ENCODE data around the gene OR9A2. TPM values are rescaled to one million over a fixed set of nuclear protein-coding genes. Genes with fewer than 3 reads are reported as not detected.

OR9A2 gene
- total RNA-seq, 4 donors from 2014 or later: 1.2 TPM; not detected in 3

DNA sequence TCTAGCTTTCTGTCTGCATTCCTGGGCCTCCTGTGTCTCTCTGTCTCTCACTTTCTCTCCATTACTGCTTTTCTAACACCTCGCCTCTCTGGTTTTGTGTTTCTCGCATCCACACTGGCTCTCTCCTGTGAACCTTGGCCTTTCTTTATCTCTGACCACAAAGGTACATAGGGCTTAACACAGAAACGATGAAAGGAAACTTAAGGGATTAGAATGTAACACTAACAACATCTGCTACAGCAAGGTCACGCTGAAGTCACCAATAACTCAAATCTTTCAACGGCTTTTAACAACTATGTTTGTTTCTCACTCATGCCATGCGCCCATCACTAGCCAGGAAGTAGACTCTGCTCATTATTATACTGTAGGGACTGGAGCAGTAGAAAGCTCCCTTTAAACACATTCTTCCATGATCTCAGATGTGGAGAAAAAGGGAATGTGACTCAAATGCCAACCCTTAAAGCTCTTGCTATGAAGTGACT is 15.9 kb upstream of the OR9A2 start:
- H3K9me3 ChIP-seq: no peaks in the 10 kb centered on the region
- H3K27ac ChIP-seq: no peak overlapping the region
- H3K36me3 ChIP-seq: no peaks in the 10 kb centered on the region
- no peak for TF ChIP-seq POLR2A (IDR thresholded peaks at IDR 0.05)
- TF ChIP-seq, protein P1, sequence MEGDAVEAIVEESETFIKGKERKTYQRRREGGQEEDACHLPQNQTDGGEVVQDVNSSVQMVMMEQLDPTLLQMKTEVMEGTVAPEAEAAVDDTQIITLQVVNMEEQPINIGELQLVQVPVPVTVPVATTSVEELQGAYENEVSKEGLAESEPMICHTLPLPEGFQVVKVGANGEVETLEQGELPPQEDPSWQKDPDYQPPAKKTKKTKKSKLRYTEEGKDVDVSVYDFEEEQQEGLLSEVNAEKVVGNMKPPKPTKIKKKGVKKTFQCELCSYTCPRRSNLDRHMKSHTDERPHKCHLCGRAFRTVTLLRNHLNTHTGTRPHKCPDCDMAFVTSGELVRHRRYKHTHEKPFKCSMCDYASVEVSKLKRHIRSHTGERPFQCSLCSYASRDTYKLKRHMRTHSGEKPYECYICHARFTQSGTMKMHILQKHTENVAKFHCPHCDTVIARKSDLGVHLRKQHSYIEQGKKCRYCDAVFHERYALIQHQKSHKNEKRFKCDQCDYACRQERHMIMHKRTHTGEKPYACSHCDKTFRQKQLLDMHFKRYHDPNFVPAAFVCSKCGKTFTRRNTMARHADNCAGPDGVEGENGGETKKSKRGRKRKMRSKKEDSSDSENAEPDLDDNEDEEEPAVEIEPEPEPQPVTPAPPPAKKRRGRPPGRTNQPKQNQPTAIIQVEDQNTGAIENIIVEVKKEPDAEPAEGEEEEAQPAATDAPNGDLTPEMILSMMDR (IDR thresholded peaks at IDR 0.05): no peak
- H3K4me3 ChIP-seq (replicated peaks in 1 of 3): no peak overlapping the region
- 67 to 69% methylated on average over 6 of the region's 6 CpGs for WGBS, 2 donors
- H3K27me3 ChIP-seq: no peaks in the 10 kb centered on the region
- DNase-seq: no peak
- no peaks in the 10 kb centered on the region for H3K4me1 ChIP-seq
- intact Hi-C loops (cut with DNase I): no loop called here

DNA sequence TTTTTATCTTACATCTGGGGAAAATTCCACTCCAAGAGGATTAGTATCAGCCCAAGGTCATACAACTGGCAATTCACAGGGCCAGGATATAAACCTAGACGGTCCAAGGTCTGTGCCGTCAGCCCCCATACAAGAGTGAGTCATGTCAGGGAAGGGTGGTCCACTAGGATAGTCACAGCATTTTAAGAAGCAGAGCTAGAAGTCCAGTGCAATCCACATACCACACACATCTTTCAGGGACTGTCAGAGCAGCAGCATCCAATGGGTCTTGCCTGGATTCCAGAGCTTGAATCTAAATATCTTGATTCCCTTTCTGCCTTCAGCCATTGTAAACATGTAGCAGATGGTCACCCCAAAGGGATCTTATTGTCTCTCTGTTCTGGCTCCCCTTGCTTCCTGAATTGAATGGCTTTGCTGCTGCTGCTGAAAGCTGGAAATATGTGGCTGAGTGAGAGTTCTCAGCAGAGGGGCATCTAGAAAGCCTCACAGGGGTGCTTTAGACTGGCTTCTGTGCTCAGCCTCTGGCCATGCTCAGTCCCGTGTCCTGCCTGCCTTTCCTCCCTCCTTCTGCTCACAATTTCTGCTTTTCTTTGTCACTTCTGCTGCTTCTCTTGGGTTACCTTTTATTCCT is 15.3 kb upstream of the OR9A2 start:
- Histone ChIP-seq H3K27me3 (no peaks in the 10 kb centered on the region), H3K9me3 (no peaks in the 10 kb centered on the region), H3K36me3 (no peaks in the 10 kb centered on the region), H3K27ac (no peak overlapping the region), H3K4me1 (no peaks in the 10 kb centered on the region), H3K4me3 (replicated peaks in 1 of 3) (no peak overlapping the region)
- 70 to 85% methylated on average over 3 of the region's 3 CpGs for WGBS, 2 donors
- intact Hi-C loops (cut with DNase I): no loop called here
- no peak for DNase-seq
- TF ChIP-seq, protein P1 (IDR thresholded peaks at IDR 0.05): no peak
- TF ChIP-seq POLR2A (IDR thresholded peaks at IDR 0.05): no peak

DNA sequence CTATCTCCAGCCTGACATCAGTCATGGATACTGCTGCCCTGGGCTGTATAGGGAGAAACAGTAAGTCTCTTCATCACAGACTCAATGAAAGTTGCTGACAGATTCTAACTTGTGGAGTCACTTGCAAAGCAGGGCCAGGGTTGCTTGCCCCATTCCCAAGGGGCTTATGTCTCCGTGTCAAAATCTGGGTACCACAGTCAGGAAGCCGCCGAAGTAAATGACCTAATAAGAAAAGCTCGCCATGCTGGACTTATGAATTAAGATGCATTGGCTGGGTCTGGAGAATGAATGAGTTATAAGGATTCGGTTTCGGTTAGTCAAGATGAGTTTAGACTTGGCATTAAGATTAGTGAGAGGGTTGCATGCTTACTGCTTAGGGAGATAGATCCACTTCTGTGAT is 14.4 kb upstream of the OR9A2 start:
- Histone ChIP-seq H3K4me1 (no peaks in the 10 kb centered on the region), H3K27ac (no peak overlapping the region), H3K27me3 (no peaks in the 10 kb centered on the region), H3K36me3 (no peaks in the 10 kb centered on the region), H3K9me3 (no peaks in the 10 kb centered on the region), H3K4me3 (replicated peaks in 1 of 3) (no peak overlapping the region)
- TF ChIP-seq, protein P1 (IDR thresholded peaks at IDR 0.05): no peak
- no peak for TF ChIP-seq POLR2A (IDR thresholded peaks at IDR 0.05)
- intact Hi-C loops (cut with DNase I): no loop called here
- 92 to 97% methylated on average over 6 of the region's 6 CpGs for WGBS, 2 donors
- no peak for DNase-seq

DNA sequence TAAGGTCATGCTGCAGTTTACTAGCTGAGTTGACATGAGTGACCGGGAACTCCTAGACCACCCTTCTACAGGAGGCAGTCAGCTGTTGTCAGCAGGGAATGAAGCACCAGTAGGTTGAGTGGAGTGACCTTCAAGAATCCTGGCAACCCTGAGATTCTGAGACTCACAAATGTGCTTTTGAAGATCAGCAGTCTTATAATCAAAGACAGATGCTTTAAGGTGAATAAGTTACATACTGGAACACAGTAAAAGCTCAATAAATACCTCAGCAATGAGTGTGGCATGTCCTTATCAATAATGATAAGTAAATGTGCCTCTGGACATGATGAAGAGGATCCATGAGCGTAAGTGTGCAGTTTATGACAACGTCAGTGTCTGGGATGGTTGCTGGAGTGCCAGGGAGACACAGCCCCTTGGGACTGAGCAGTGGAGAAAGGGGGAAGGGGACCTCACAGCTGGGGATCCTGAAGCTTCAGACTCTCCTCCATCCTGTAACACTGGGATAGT is 13.3 kb upstream of the OR9A2 start:
- H3K36me3 ChIP-seq: no peaks in the 10 kb centered on the region
- TF ChIP-seq POLR2A (IDR thresholded peaks at IDR 0.05): no peak
- TF ChIP-seq, protein P1 (IDR thresholded peaks at IDR 0.05): no peak
- intact Hi-C loops (cut with DNase I): no loop called here
- no peak for DNase-seq
- H3K4me1 ChIP-seq: no peaks in the 10 kb centered on the region
- no peak overlapping the region for H3K27ac ChIP-seq
- H3K4me3 ChIP-seq (replicated peaks in 1 of 3): no peak overlapping the region
- H3K9me3 ChIP-seq: no peaks in the 10 kb centered on the region
- WGBS, 2 donors: 85 to 92% methylated on average over 3 of the region's 3 CpGs
- no peaks in the 10 kb centered on the region for H3K27me3 ChIP-seq

DNA sequence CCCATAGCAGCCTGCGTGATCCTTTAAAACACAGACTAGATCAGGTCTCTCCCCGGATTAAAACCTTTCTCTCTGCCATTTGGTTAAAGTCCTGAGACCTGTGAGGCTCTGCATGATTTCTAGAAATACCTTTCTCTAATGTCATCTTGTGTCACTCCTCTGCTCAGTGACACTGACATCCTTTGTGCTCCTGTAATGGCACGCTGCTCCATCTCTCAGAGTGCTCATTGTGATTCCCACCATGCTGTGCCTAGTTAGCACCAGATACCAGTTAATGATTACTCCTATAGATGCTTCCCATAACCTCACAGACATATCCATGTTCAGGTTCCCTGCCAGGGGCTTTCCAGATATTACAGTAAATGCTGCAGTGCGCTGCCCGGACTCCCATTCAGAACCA is 11.7 kb upstream of the OR9A2 start:
- DNase-seq: no peak
- no peaks in the 10 kb centered on the region for H3K27me3 ChIP-seq
- intact Hi-C loops (cut with DNase I): no loop called here
- no peaks in the 10 kb centered on the region for H3K9me3 ChIP-seq
- H3K4me1 ChIP-seq: no peaks in the 10 kb centered on the region
- H3K4me3 ChIP-seq (replicated peaks in 1 of 3): no peak overlapping the region
- H3K36me3 ChIP-seq: no peaks in the 10 kb centered on the region
- 91 to 93% methylated on average over 5 of the region's 5 CpGs for WGBS, 2 donors
- TF ChIP-seq, protein P1 (IDR thresholded peaks at IDR 0.05): no peak
- H3K27ac ChIP-seq: no peak overlapping the region
